Endothelial cell of umbilical vein (primary cell): Measurements from ENCODE around the gene GRB14.

ENCODE experiments used
- EZH2 ChIP-seq: IDR thresholded peaks from 2 replicates; pipeline ENCODE4 v1.6.1; 2012; ENCODE audit warnings: borderline replicate concordance, low read depth, mild to moderate bottlenecking, moderate library complexity, low read length, inconsistent platforms; ENCODE audit not compliant: severe bottlenecking
- GATA2 ChIP-seq: IDR thresholded peaks from 2 replicates; pipeline ENCODE4 v1.7.0; 2011; ENCODE audit warnings: low read depth, mild to moderate bottlenecking, moderate library complexity, mixed read lengths, low read length; ENCODE audit not compliant: insufficient read length, insufficient read depth
- JUN ChIP-seq: IDR thresholded peaks from 2 replicates; pipeline ENCODE4 v1.6.1; 2011; ENCODE audit warnings: borderline replicate concordance, low read depth; ENCODE audit not compliant: insufficient read length, insufficient read depth
- POLR2A ChIP-seq: IDR thresholded peaks from 2 replicates; pipeline ENCODE4 v1.6.1; 2012; ENCODE audit warnings: low read depth, mild to moderate bottlenecking, control low read depth, low read length
- POLR2AphosphoS5 ChIP-seq: IDR thresholded peaks from 2 replicates; pipeline ENCODE4 v1.6.1; 2012; ENCODE audit warnings: low read depth, mild to moderate bottlenecking, control low read depth, low read length, moderate library complexity; ENCODE audit not compliant: insufficient read depth
- TF ChIP-seq, protein P1 (sequence below), 2 donors: IDR thresholded peaks; 1 replicate in 1 of 2; 2 replicates in 1 of 2; pipeline ENCODE4 v1.5.1; 2011; ENCODE audit warnings: low read length in 2 of 2, mild to moderate bottlenecking in 2 of 2, moderate library complexity in 2 of 2, control low read depth in 1 of 2, inconsistent platforms in 1 of 2, low read depth in 1 of 2; ENCODE audit not compliant: insufficient read depth in 1 of 2; ENCODE audit errors: extremely low read depth in 1 of 2
- TF ChIP-seq, protein P2 (sequence below): IDR thresholded peaks from 2 replicates; pipeline ENCODE4 v1.6.1; 2011; ENCODE audit not compliant: insufficient read depth, insufficient read length

DNA sequence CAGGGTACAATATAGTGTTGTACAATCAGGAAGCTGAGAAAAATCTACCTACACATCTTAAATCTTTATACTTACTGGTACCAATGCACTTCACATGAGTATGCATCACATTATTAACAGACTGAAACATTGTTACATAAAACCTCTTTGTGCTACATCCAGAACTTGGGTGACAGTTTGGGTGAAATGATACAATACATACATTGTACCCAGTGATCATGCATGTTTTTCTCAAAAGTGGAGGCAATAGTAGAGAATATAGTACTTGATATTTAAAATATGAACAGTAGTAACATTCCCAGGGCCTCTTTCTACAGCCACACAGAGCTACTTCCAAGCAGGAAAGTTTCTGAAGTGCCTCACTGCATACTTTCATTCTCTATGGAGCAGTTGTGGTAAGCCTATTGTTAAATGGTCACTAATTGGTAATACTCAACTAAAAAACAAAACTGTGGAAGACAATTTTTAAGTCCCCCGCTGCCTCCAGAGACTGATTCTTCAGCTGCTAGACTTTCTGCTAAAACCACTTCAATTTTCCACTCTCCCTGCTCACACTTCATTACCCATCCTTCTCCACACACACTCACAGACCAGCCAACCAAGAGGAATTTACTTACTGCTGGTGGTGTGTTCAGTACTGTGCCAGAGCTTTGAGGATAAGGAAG, 22.9 kb upstream of the GRB14 start:
- TF ChIP-seq, protein P1, sequence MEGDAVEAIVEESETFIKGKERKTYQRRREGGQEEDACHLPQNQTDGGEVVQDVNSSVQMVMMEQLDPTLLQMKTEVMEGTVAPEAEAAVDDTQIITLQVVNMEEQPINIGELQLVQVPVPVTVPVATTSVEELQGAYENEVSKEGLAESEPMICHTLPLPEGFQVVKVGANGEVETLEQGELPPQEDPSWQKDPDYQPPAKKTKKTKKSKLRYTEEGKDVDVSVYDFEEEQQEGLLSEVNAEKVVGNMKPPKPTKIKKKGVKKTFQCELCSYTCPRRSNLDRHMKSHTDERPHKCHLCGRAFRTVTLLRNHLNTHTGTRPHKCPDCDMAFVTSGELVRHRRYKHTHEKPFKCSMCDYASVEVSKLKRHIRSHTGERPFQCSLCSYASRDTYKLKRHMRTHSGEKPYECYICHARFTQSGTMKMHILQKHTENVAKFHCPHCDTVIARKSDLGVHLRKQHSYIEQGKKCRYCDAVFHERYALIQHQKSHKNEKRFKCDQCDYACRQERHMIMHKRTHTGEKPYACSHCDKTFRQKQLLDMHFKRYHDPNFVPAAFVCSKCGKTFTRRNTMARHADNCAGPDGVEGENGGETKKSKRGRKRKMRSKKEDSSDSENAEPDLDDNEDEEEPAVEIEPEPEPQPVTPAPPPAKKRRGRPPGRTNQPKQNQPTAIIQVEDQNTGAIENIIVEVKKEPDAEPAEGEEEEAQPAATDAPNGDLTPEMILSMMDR (IDR thresholded peaks at IDR 0.05; ENCODE audit: extremely low read depth in 1 of 2, insufficient read depth in 1 of 2, low read depth in 1 of 2, low read length in 2 of 2), result no peak
- TF ChIP-seq POLR2A (no peak), POLR2AphosphoS5 (no peak), EZH2 (no peak), JUN (no peak), GATA2 (no peak)
- TF ChIP-seq, protein P2, sequence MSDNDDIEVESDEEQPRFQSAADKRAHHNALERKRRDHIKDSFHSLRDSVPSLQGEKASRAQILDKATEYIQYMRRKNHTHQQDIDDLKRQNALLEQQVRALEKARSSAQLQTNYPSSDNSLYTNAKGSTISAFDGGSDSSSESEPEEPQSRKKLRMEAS, result no peak
